T-helper 1 cell treated with Interleukin-12 subunit alpha and Interleukin-12 subunit beta and Interleukin-4 antibody, amounts not matched to agents 30 ng/mL and 1 ng/mL, for 36 hours (primary cell): ENCODE data around the gene ETNK1. TPM values are rescaled to one million over a fixed set of nuclear protein-coding genes. Genes with fewer than 3 reads are reported as not detected.
"Not testable (repeated sequence)": the region's sequence is repeated elsewhere in the genome, so short reads cannot be mapped to it uniquely, and the experiment has no call there.

Experiments used
- intact Hi-C: fragments of 100-400 bp; cut with micrococcal nuclease; formaldehyde crosslinking; loops from one replicate; pipeline ENCODE4 v1.15.1; 2024
- total RNA-seq: library from RNA; stranded (reverse); gene quantifications from 2 replicates; pipeline ENCODE4 v1.2.3, GENCODE V29; 2022

Gene ETNK1, protein sequence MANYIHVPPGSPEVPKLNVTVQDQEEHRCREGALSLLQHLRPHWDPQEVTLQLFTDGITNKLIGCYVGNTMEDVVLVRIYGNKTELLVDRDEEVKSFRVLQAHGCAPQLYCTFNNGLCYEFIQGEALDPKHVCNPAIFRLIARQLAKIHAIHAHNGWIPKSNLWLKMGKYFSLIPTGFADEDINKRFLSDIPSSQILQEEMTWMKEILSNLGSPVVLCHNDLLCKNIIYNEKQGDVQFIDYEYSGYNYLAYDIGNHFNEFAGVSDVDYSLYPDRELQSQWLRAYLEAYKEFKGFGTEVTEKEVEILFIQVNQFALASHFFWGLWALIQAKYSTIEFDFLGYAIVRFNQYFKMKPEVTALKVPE
- total RNA-seq = 82.3 and 93.2 TPM in 2 replicates

- intact Hi-C loops = loop anchor here (1.0 to 5.0 kb wide), 7 partner anchors 42 to 1168 kb away; partner anchors contain the start of genes C2CD5, CMAS, GOLT1B and RECQL
Measured at GRCh38 chr12:22624870-22625761, at the start of gene ETNK1. TSS of gene ETNK1 (plus strand) at chr12:22625171. CDS start at chr12:22625431, 260 bp downstream.

DNA sequence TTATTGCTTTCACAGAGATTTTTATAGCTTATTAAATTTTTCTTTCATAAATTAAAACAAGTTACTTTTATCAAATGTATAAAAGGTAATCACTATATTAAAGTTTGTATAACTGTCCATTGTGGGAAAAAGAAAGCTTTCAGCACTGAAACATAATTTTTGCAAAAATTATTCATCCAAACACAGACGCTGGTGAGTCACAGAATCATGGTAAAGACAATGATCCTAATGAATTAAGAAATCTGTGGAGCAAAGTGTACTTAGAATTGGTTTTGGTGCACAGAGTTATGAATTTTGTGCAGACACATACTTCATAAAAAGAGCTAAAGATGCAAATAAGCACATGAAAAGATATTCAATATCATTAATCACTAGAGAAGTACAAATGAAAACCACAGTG, 48.9 kb upstream of the ETNK1 start:
- intact Hi-C loops = no loop called here

- intact Hi-C loops = no loop called here
Measured at GRCh38 chr12:22576473-22576872, 48.5 kb upstream of the ETNK1 start.

DNA sequence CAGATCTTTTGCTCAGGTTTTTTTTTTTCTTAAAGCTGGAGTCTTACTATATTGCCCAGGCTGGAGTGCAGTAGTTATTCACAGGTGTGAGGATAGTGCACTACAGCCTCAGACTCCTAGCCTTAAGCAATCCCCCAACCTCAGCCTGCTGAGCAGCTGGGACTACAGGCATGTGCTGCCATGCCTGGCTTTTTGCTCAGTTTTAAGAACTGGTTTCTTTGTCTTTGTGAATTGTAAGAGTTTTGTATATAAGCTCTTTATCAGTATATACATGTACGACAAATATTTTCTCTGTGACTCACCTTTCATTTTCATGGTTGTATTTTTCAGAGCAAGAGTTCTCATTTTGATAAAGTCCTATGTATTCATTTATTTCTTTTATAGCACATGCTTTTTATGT, 47.3 kb upstream of the ETNK1 start:
- intact Hi-C loops = no loop called here

DNA sequence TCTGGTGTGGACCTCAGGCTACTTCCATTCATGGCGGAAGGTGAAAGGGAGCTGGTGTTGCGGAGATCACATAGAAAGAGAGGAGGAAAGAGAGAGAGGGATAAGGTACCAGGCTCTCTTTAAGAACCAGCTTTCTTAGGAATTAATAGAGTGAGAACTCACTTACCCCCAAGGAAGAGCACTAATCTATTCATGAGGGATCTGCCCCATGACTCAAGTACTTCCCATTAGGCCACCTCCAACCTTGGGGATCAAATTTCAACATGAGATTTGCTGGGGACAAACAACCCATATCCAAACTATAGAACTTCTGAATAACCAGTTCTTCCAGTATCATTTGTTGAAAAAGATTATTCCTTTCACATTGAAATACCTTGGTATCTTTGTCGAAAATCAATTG, 46.6 kb upstream of the ETNK1 start:
- intact Hi-C loops = no loop called here

DNA sequence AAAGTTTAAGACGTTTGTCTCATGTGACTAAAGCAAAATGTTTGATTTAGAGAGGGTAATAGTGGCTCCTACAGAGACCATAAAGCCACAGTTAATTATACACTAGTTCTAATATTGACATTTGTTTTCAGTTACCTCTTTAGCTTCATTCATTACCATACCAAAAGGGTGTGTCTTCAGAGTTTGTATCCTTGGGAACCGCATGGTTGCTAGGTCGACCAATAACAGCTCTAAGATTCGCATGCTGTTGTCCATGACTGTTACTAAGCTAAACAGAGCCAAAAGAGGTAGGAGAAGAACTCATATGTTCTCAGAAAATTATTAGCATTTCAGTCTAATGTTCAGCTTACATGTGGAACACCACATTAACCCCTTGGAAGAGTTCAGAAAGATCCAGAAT, 36.2 kb upstream of the ETNK1 start:
- intact Hi-C loops = no loop called here

DNA sequence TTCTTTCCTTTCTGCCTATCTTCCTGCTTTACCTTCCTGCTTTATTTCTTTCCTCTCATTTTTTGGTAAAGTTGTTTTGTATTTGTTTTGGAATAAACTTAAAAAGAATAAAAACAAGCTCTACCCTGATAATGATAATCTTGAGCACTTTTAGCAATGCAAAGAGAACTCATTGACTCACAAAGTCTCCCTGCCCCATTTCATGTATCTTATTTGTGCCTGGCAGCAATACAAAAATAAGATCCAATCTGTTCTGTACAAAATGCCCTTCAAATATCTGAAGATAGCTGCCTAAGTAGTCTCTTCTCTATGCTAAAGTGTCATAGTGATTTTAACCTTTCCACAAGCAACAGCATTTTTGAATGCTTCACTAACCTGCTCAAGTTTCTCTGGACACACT, 31.1 kb upstream of the ETNK1 start:
- intact Hi-C loops = no loop called here

DNA sequence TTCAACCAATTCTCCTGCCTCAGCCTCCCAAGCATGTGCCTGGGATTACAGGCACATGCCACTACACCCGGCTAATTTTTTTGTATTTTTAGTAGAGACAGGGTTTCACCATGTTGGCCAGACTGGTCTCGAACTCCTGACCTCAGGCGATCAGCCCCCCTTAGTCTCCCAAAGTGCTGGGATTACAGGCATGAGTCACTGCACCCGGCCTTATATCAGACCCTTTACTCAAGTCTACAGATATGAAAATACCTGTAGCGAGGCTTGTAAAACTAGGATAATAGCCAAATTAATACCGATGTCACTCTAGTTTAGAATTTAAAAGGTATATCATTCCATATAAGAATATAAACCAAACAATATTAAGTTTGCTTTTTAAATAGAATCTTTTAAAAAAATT, 27.4 kb upstream of the ETNK1 start:
- intact Hi-C loops = not testable (repeated sequence)

GRCh38 chr12:22598141-22598762, 26.7 kb upstream of the ETNK1 start:
- intact Hi-C loops = no loop called here

DNA sequence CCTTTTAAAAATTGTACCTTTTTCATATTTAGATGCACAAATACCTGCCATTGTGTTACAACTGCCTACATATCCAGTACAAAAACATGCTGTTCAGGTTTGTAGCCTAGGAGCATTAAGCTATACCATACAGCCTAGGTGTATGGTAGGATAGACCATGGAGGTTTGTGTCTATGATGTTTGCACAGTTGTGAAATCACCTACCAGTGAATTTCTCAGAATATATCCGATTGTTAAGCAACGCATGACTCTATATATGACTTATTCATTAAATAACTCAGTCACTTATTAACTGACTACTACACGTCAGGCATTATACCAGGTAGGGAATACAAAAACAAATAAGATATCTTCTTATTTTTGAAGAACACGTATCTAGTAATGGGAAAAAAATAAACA, 26.2 kb upstream of the ETNK1 start:
- intact Hi-C loops = no loop called here

- intact Hi-C loops = no loop called here
Measured at GRCh38 chr12:22600181-22600580, 24.8 kb upstream of the ETNK1 start.

- intact Hi-C loops = no loop called here
Measured at GRCh38 chr12:22609501-22609900, 15.5 kb upstream of the ETNK1 start.

- intact Hi-C loops = no loop called here
Measured at GRCh38 chr12:22610131-22610530, 14.8 kb upstream of the ETNK1 start.

- intact Hi-C loops = not testable (repeated sequence)
Measured at GRCh38 chr12:22612822-22613221, 12.1 kb upstream of the ETNK1 start.

DNA sequence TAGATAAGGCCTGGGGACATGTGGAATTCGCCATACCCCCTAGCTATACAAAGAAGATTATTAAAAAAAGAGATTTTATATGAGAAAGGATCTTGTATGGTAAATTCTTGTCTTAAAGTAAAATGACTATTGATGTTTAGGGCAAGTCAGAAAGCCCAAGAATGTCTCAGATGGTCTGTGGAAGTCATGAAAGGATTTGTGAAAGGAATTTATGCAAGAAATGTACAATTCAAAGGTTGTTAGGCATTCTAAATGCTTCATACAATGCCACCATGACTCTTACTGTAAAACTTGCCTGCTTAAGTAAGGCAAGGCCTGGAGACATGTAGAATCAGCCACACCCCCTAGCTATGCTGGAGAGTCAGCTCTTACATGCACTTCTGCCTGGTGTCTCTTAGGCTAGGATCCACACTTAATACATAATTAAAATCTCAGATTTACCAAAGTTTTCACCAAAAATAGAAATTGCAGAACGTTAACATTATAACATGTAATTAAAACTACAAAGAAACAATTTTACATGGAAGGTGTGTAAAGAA, 8.9 kb upstream of the ETNK1 start:
- intact Hi-C loops = no loop called here

DNA sequence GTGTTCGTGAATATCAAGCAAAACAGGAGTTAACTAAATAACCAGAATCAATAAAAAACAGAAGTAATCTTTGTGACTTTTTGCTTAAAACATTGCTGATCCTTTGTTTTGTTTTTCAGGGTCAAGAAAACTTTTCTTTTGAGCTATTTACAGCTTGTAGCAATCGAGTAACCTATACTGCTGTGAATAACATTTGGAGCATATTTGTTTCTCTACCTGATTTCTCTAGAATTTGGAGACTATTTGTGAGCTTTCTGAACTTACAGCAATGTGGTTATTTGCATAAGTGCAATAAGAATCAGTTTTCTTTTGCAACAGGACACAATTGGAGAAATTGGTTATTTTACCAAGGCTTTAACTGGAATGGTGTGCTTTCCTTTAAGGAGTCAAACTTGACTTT, 7.3 kb upstream of the ETNK1 start:
- intact Hi-C loops = no loop called here

DNA sequence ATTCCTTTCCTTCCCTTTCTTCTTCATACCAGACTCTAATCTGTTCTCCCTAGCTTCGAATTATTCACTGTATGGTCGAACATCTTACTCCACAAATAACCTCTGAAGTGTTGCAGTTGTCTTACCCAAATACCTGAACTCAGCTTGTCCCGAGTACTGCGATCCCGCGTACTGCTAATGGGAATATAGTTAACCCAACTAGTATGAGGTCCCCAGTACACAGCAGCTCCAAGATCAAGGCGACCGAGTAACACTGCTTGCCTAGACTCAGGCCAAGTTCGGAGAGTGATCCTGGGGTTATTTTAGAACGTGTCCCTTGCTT, 462 bp upstream of the ETNK1 start:
- intact Hi-C loops = no loop called here

- intact Hi-C loops = loop anchor here (1.0 to 5.0 kb wide), 12 partner anchors 41 to 1169 kb away; partner anchors contain the start of genes C2CD5, CMAS, GOLT1B and LDHB
Measured at GRCh38 chr12:22625762-22626294, 857 bp downstream of the ETNK1 start.

- intact Hi-C loops = loop anchor here (1.0 to 5.0 kb wide), 9 partner anchors 41 to 1169 kb away; partner anchors contain the start of genes GOLT1B, LDHB, RECQL and ST8SIA1
Measured at GRCh38 chr12:22626406-22626805, 1.4 kb downstream of the ETNK1 start.

DNA sequence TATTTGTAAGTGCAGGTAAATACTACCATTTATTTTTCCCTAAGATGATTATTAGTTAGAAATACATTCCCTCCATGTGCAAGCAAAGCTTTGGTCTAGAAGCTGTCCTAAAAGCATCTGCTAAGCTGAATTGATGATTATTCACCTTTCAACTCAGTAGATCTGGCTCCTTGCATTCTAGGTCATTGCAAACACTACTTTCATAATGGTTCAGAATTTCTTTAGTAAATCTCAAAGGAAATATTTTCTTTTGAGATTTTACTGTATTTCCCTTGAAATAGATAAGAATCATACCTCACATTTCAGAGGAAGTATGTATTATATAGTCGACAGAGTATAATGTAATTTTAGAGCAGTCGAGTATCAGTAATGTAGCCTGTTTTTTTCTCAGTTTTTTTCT, 2.4 kb downstream of the ETNK1 start:
- intact Hi-C loops = loop anchor here (2.0 to 5.0 kb wide), 8 partner anchors 40 to 1170 kb away; partner anchors contain the start of genes GOLT1B, LDHB, RECQL and ST8SIA1

DNA sequence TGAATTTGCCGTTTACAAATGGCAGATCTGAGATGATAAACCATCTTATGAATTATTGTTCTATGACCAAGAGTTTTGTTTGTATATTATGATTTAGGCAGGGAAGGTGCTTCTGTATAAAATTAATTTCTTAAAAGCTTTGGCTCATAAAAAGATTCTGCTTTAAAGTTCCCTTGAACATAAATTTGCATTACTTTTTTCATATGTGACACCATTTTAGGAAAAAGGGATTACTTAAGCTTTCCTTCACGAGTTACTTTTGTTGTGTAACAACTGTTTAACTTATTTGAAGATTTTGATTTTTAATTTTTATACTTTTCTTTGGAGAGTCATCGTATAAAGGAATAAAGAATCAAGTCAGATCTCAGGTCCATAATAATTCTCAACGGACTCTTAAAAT, 3.3 kb downstream of the ETNK1 start:
- intact Hi-C loops = loop anchor here (5.0 kb wide), 4 partner anchors 39 to 1171 kb away; partner anchors contain the start of genes GOLT1B and RECQL
